Left ventricle myocardium inferior (tissue), 1 donor: ENCODE measurements around the gene EEA1. TPM values are rescaled to one million over a fixed set of nuclear protein-coding genes. Genes with fewer than 3 reads are reported as not detected.

Source experiments
- DNase-seq: peaks from one replicate; pipeline ENCODE4 v3.0.0-alpha.2; 2020
- H3K27ac ChIP-seq: fragments of 200-600 bp; replicated peaks from 2 replicates; pipeline ENCODE4 v1.8.0; 2021
- H3K27me3 ChIP-seq: fragments of 200-600 bp; 2 replicates; pipeline ENCODE4 v1.8.0; 2021; ENCODE audit warnings: low read depth
- H3K36me3 ChIP-seq: fragments of 200-600 bp; 2 replicates; pipeline ENCODE4 v1.8.0; 2021
- H3K4me1 ChIP-seq: fragments of 200-600 bp; 2 replicates; pipeline ENCODE4 v1.8.0; 2021
- H3K4me3 ChIP-seq: fragments of 200-600 bp; 2 replicates; pipeline ENCODE4 v1.8.0; 2021; ENCODE audit warnings: mild to moderate bottlenecking, moderate library complexity
- H3K9me3 ChIP-seq: fragments of 200-600 bp; replicated peaks from 2 replicates; pipeline ENCODE4 v1.8.0; 2021
- CTCF ChIP-seq: fragments of 200-600 bp; IDR thresholded peaks from 2 replicates; pipeline ENCODE4 v1.8.0; 2021; ENCODE audit warnings: antibody characterized with exemption, mild to moderate bottlenecking, borderline replicate concordance
- intact Hi-C: fragments of 100-400 bp; cut with micrococcal nuclease; formaldehyde crosslinking; loops from one replicate; pipeline ENCODE4 v1.11.0; 2022
- total RNA-seq: library from RNA; stranded (reverse); fragmentation: NEBNext Ultra II Directional; extraction: Animal tissue kit (Norgen Biotek cat#: 25700); gene quantifications from one replicate; pipeline ENCODE4 v1.2.1, GENCODE V29; 2021
- donor health status: DM: no; HTN: yes; CAD: no; lungs with severe emphysema.

The EEA1 gene
- total RNA-seq, 1 donor from 2014 or later, result 23.9 TPM

- no peaks in the 10 kb centered on the region for H3K36me3 ChIP-seq
- no peaks in the 10 kb centered on the region for H3K9me3 ChIP-seq
- no peaks in the 10 kb centered on the region for H3K27me3 ChIP-seq
- TF ChIP-seq CTCF, result no peak
- no peak overlapping the region for H3K4me3 ChIP-seq
- no peak overlapping the region for H3K27ac ChIP-seq
- intact Hi-C loops, result no loop called here
- no peak for DNase-seq
- H3K4me1 ChIP-seq, result no peaks in the 10 kb centered on the region
These were observed 8.9 kb upstream of the EEA1 start for GRCh38 chr12:92938018-92938417.

GRCh38 chr12:92933606-92934005 lies 4.5 kb upstream of the EEA1 start:
- Histone ChIP-seq H3K27me3 (no peaks in the 10 kb centered on the region), H3K27ac (no peak overlapping the region), H3K4me3 (no peak overlapping the region), H3K9me3 (no peaks in the 10 kb centered on the region), H3K36me3 (no peaks in the 10 kb centered on the region), H3K4me1 (peaks cover 10% of the 10 kb centered on the region)
- no peak for TF ChIP-seq CTCF
- DNase-seq, result no peak
- intact Hi-C loops, result no loop called here

- peaks cover 37% of the 10 kb centered on the region for H3K4me1 ChIP-seq
- peak overlapping the region; percentile 99 for H3K27ac ChIP-seq
- no peak for TF ChIP-seq CTCF
- no peaks in the 10 kb centered on the region for H3K36me3 ChIP-seq
- H3K27me3 ChIP-seq, result no peaks in the 10 kb centered on the region
- no peaks in the 10 kb centered on the region for H3K9me3 ChIP-seq
- intact Hi-C loops, result no loop called here
- H3K4me3 ChIP-seq, result peak overlapping the region; percentile 90
- no peak for DNase-seq
These were observed 1.3 kb upstream of the EEA1 start for GRCh38 chr12:92930421-92930820.

- intact Hi-C loops, result no loop called here
- Histone ChIP-seq H3K27me3 (no peaks in the 10 kb centered on the region), H3K4me1 (peaks cover 41% of the 10 kb centered on the region), H3K4me3 (peak overlapping the region; percentile 90), H3K9me3 (no peaks in the 10 kb centered on the region), H3K27ac (peak overlapping the region; percentile 99), H3K36me3 (no peaks in the 10 kb centered on the region)
- DNase-seq, result no peak
- no peak for TF ChIP-seq CTCF
These were observed 888 bp upstream of the EEA1 start for GRCh38 chr12:92929983-92930382.

GRCh38 chr12:92928421-92928961 lies 604 bp downstream of the EEA1 start:
- TF ChIP-seq CTCF, result no peak
- Histone ChIP-seq H3K4me3 (peak overlapping the region; percentile 90), H3K27me3 (no peaks in the 10 kb centered on the region), H3K9me3 (no peaks in the 10 kb centered on the region), H3K27ac (peak overlapping the region; percentile 99), H3K4me1 (peaks cover 56% of the 10 kb centered on the region), H3K36me3 (no peaks in the 10 kb centered on the region)
- intact Hi-C loops, result no loop called here
- DNase-seq, result peak; percentile 50
